SK-N-MC (cell line): ENCODE data around the gene FGF23.

ENCODE experiments used
- DNase-seq: peaks from one replicate; pipeline ENCODE4 v3.0.0-alpha.2; 2011; ENCODE audit warnings: low read depth, low spot score
- H3K27ac ChIP-seq: fragments of 200-600 bp; sonication (generic); 2 replicates; pipeline ENCODE4 v1.5.1; 2016; ENCODE audit warnings: mixed run types
- H3K36me3 ChIP-seq: fragments of 200-600 bp; sonication (generic); 2 replicates; pipeline ENCODE4 v1.6.1; 2017; ENCODE audit warnings: antibody characterized with exemption, low read length, mixed read lengths; ENCODE audit not compliant: insufficient read depth
- H3K4me3 ChIP-seq: fragments of 200-600 bp; sonication (generic); 2 replicates; pipeline ENCODE4 v1.5.1; 2016
- H3K9ac ChIP-seq: fragments of 200-600 bp; sonication (generic); 2 replicates; pipeline ENCODE4 v1.8.0; 2017; ENCODE audit warnings: mixed run types, mixed read lengths; ENCODE audit not compliant: insufficient read length
- H3K9me3 ChIP-seq: fragments of 200-600 bp; sonication (generic); 2 replicates; pipeline ENCODE4 v1.6.1; 2017; ENCODE audit warnings: low read depth, mild to moderate bottlenecking, antibody characterized with exemption, low read length, moderate library complexity, mixed read lengths
- EZH2 ChIP-seq: fragments of 200-600 bp; sonication (generic); IDR thresholded peaks from one replicate; pipeline ENCODE4 v1.6.1; 2017; ENCODE audit warnings: antibody characterized with exemption
- FOXP2 ChIP-seq: optimal IDR thresholded peaks from 2 replicates; pipeline ENCODE3; 2011; ENCODE audit warnings: mild to moderate bottlenecking, moderate library complexity; ENCODE audit not compliant: insufficient read depth; ENCODE audit errors: extremely low read length, control extremely low read depth
- POLR2AphosphoS5 ChIP-seq: IDR thresholded peaks from 2 replicates; pipeline ENCODE4 v1.6.1; 2012; ENCODE audit warnings: mild to moderate bottlenecking, low read depth, low read length, borderline replicate concordance

The FGF23 gene

GRCh38 chr12:4392223-4392742 is 12.8 kb upstream of the FGF23 start:
- H3K4me3 ChIP-seq = no peak overlapping the region
- DNase-seq = no peak
- no peak overlapping the region for H3K27ac ChIP-seq
- no peaks in the 10 kb centered on the region for H3K9me3 ChIP-seq
- no peaks in the 10 kb centered on the region for H3K36me3 ChIP-seq
- H3K9ac ChIP-seq = no peak overlapping the region
- TF ChIP-seq POLR2AphosphoS5 (no peak), FOXP2 (no peak), EZH2 (no peak)

- no peak overlapping the region for H3K4me3 ChIP-seq
- H3K36me3 ChIP-seq = no peaks in the 10 kb centered on the region
- H3K9ac ChIP-seq = no peak overlapping the region
- TF ChIP-seq EZH2 (no peak), FOXP2 (no peak), POLR2AphosphoS5 (no peak)
- DNase-seq = no peak
- H3K9me3 ChIP-seq = no peaks in the 10 kb centered on the region
- H3K27ac ChIP-seq = no peak overlapping the region
Observed at GRCh38 chr12:4388662-4389061, 9.2 kb upstream of the FGF23 start.

GRCh38 chr12:4388032-4388431 is 8.5 kb upstream of the FGF23 start:
- Histone ChIP-seq H3K4me3 (no peak overlapping the region), H3K9ac (no peak overlapping the region), H3K9me3 (no peaks in the 10 kb centered on the region), H3K27ac (no peak overlapping the region), H3K36me3 (no peaks in the 10 kb centered on the region)
- no peak for TF ChIP-seq POLR2AphosphoS5
- TF ChIP-seq EZH2 = no peak
- no peak for TF ChIP-seq FOXP2
- no peak for DNase-seq

- Histone ChIP-seq H3K36me3 (no peaks in the 10 kb centered on the region), H3K4me3 (no peak overlapping the region), H3K9me3 (no peaks in the 10 kb centered on the region), H3K27ac (no peak overlapping the region), H3K9ac (no peak overlapping the region)
- TF ChIP-seq EZH2 = no peak
- no peak for TF ChIP-seq FOXP2
- TF ChIP-seq POLR2AphosphoS5 = no peak
- DNase-seq = no peak
Observed at GRCh38 chr12:4387607-4388006, 8.1 kb upstream of the FGF23 start.

- TF ChIP-seq FOXP2 (no peak), EZH2 (no peak), POLR2AphosphoS5 (no peak)
- Histone ChIP-seq H3K9ac (no peak overlapping the region), H3K36me3 (no peaks in the 10 kb centered on the region), H3K9me3 (no peaks in the 10 kb centered on the region), H3K4me3 (no peak overlapping the region), H3K27ac (no peak overlapping the region)
- DNase-seq = no peak
Observed at GRCh38 chr12:4386801-4387200, 7.3 kb upstream of the FGF23 start.

- no peak overlapping the region for H3K27ac ChIP-seq
- DNase-seq = no peak
- H3K36me3 ChIP-seq = no peaks in the 10 kb centered on the region
- H3K9me3 ChIP-seq = no peaks in the 10 kb centered on the region
- TF ChIP-seq FOXP2 (no peak), EZH2 (no peak), POLR2AphosphoS5 (no peak)
- H3K9ac ChIP-seq = no peak overlapping the region
- no peak overlapping the region for H3K4me3 ChIP-seq
Observed at GRCh38 chr12:4383304-4383865, 3.9 kb upstream of the FGF23 start.

GRCh38 chr12:4380332-4380731 is 820 bp upstream of the FGF23 start:
- Histone ChIP-seq H3K27ac (no peak overlapping the region), H3K36me3 (no peaks in the 10 kb centered on the region), H3K9ac (no peak overlapping the region), H3K4me3 (no peak overlapping the region), H3K9me3 (no peaks in the 10 kb centered on the region)
- no peak for DNase-seq
- no peak for TF ChIP-seq POLR2AphosphoS5
- no peak for TF ChIP-seq FOXP2
- no peak for TF ChIP-seq EZH2

- TF ChIP-seq POLR2AphosphoS5 = no peak
- TF ChIP-seq EZH2 = no peak
- TF ChIP-seq FOXP2 = no peak
- Histone ChIP-seq H3K4me3 (no peak overlapping the region), H3K9ac (no peak overlapping the region), H3K9me3 (no peaks in the 10 kb centered on the region), H3K27ac (no peak overlapping the region), H3K36me3 (no peaks in the 10 kb centered on the region)
- DNase-seq = no peak
Observed at GRCh38 chr12:4378772-4379171, 740 bp downstream of the FGF23 start.

GRCh38 chr12:4375449-4375848 is 4.1 kb downstream of the FGF23 start:
- H3K9me3 ChIP-seq = no peaks in the 10 kb centered on the region
- TF ChIP-seq FOXP2 (no peak), POLR2AphosphoS5 (no peak), EZH2 (no peak)
- H3K4me3 ChIP-seq = no peak overlapping the region
- no peak overlapping the region for H3K27ac ChIP-seq
- DNase-seq = no peak
- no peak overlapping the region for H3K9ac ChIP-seq
- H3K36me3 ChIP-seq = no peaks in the 10 kb centered on the region
